ENCODE data around the gene ZNF512. TPM values are rescaled to one million over a fixed set of nuclear protein-coding genes. Genes with fewer than 3 reads are reported as not detected.
A peak's percentile ranks its signal among the peaks of the same experiment; 100 is the strongest.

The ZNF512 gene
- total RNA-seq, 4 donors from 2014 or later, result 5.8 to 15.6 (median 8.4) TPM

DNA sequence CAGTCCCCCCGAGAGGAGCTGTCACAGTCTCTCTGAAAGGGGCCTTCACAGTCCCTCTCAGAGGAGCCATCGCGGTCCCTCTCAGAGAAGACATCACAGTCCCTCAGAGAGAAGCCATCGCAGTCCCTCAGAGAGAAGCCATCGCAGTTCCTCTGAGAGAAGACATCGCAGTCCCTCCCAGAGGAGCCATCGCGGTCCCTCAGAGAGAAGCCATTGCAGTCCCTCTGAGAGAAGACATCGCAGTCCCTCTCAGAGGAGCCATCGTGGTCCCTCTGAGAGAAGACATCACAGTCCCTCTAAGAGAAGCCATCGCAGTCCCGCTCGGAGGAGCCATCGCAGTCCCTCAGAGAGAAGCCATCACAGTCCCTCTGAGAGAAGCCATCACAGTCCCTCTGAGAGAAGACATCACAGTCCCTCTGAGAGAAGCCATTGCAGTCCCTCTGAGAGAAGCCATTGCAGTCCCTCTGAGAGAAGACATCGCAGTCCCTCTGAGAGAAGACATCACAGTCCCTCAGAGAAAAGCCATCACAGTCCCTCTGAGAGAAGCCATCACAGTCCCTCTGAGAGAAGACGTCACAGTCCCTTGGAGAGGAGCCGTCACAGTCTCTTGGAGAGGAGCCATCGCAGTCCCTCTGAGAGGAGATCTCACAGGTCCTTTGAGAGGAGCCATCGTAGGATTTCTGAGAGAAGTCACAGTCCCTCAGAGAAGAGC, 1.3 kb upstream of the ZNF512 start:
- Histone ChIP-seq H3K4me1 (peaks cover 14 to 16% of the 10 kb centered on the region in 2 donors), H3K36me3 (no peaks in the 10 kb centered on the region), H3K27ac (peak overlapping the region in 3 of 4 donors; percentile 55 to 74 (median 71)), H3K9me3 (peaks cover 0 to 4% (median 0%) of the 10 kb centered on the region in 3 donors), H3K4me3 (no peak overlapping the region), H3K27me3 (no peaks in the 10 kb centered on the region)
- no peak for ATAC-seq
- no peak for DNase-seq
- intact Hi-C loops (cut with DNase I; ENCODE audit: low total_unique reads), result loop anchor here (5.0 kb wide), 1 partner anchor 94 kb away; the partner anchor contains the start of gene IFT172
- in situ Hi-C loops (cut with MboI; ENCODE audit: low sequenced_read_pairs in 4 of 4), result no loop called here
- no peak for TF ChIP-seq POLR2A (IDR thresholded peaks at IDR 0.05)

- in situ Hi-C loops (cut with MboI; ENCODE audit: low sequenced_read_pairs in 4 of 4) (no loop called here), intact Hi-C loops (cut with DNase I; ENCODE audit: low total_unique reads) (loop anchor here (5.0 kb wide), 1 partner anchor 95 kb away; the partner anchor contains the start of gene IFT172)
- DNase-seq, result peak in 1 of 2 donors; percentile 12
- ATAC-seq, result peak in 1 of 2 donors; percentile 8
- Histone ChIP-seq H3K36me3 (no peaks in the 10 kb centered on the region), H3K27me3 (no peaks in the 10 kb centered on the region), H3K9me3 (peaks cover 0 to 4% (median 0%) of the 10 kb centered on the region in 3 donors), H3K4me3 (peak overlapping the region; percentile 54 to 86 (median 64)), H3K27ac (peak overlapping the region; percentile 43 to 74 (median 63)), H3K4me1 (peaks cover 14 to 16% of the 10 kb centered on the region in 2 donors)
- TF ChIP-seq POLR2A (IDR thresholded peaks at IDR 0.05) (no peak), CTCF (IDR thresholded peaks at IDR 0.05 in 4 of 5, conservative IDR thresholded peaks at IDR 0.05 in 1 of 5) (no peak)
Measured at GRCh38 chr2:27582129-27582694, 630 bp upstream of the ZNF512 start.

- H3K4me3 ChIP-seq, result peak overlapping the region; percentile 54 to 86 (median 64)
- DNase-seq (no peak), ATAC-seq (peak in 1 of 2 donors; percentile 15)
- H3K36me3 ChIP-seq, result no peaks in the 10 kb centered on the region
- no peak for TF ChIP-seq POLR2A (IDR thresholded peaks at IDR 0.05)
- TF ChIP-seq CTCF (IDR thresholded peaks at IDR 0.05 in 4 of 5, conservative IDR thresholded peaks at IDR 0.05 in 1 of 5), result no peak
- H3K9me3 ChIP-seq, result peaks cover 0 to 4% (median 0%) of the 10 kb centered on the region in 3 donors
- peak overlapping the region; percentile 43 to 74 (median 63) for H3K27ac ChIP-seq
- H3K27me3 ChIP-seq, result no peaks in the 10 kb centered on the region
- H3K4me1 ChIP-seq, result peaks cover 14 to 16% of the 10 kb centered on the region in 2 donors
- intact Hi-C loops (cut with DNase I; ENCODE audit: low total_unique reads) (loop anchor here (5.0 kb wide), 1 partner anchor 96 kb away; the partner anchor contains the start of gene IFT172), in situ Hi-C loops (cut with MboI; ENCODE audit: low sequenced_read_pairs in 4 of 4) (no loop called here)
Measured at GRCh38 chr2:27583390-27583915, 611 bp downstream of the ZNF512 start.

- Histone ChIP-seq H3K4me1 (peaks cover 14 to 16% of the 10 kb centered on the region in 2 donors), H3K27me3 (no peaks in the 10 kb centered on the region), H3K36me3 (no peaks in the 10 kb centered on the region), H3K9me3 (no peaks in the 10 kb centered on the region), H3K27ac (no peak overlapping the region), H3K4me3 (no peak overlapping the region)
- ATAC-seq (no peak), DNase-seq (no peak)
- intact Hi-C loops (cut with DNase I; ENCODE audit: low total_unique reads), result loop anchor here (5.0 kb wide), 1 partner anchor 97 kb away; the partner anchor contains the start of gene IFT172
- TF ChIP-seq CTCF (IDR thresholded peaks at IDR 0.05 in 4 of 5, conservative IDR thresholded peaks at IDR 0.05 in 1 of 5), result no peak
- TF ChIP-seq POLR2A (IDR thresholded peaks at IDR 0.05), result no peak
- in situ Hi-C loops (cut with MboI; ENCODE audit: low sequenced_read_pairs in 4 of 4), result no loop called here
Measured at GRCh38 chr2:27584597-27584996, 1.8 kb downstream of the ZNF512 start.

DNA sequence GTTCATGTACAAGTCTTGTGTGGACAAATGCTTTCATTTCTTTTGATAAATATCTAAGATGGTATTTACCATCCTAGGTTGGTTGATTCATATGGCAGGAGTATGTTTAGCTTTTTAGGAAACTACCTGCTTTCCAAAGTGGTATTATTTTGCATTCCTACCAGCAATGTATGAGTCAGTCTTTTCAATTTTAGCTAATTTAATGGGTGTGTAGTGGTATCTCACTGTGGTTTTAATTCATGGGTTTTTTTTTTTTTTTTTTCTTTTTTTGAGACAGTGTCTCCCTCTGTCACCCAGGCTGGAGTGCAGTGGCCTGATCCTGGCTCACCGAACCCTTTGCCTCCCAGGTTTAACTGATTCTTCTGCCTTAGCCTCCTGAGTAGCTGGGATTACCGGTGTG, 4.2 kb downstream of the ZNF512 start:
- ATAC-seq, result no peak
- DNase-seq, result no peak
- H3K36me3 ChIP-seq, result no peaks in the 10 kb centered on the region
- no peak overlapping the region for H3K4me3 ChIP-seq
- H3K9me3 ChIP-seq, result peaks cover 0 to 3% (median 0%) of the 10 kb centered on the region in 3 donors
- peaks cover 14 to 16% of the 10 kb centered on the region in 2 donors for H3K4me1 ChIP-seq
- no peaks in the 10 kb centered on the region for H3K27me3 ChIP-seq
- TF ChIP-seq POLR2A (IDR thresholded peaks at IDR 0.05) (no peak), CTCF (IDR thresholded peaks at IDR 0.05 in 4 of 5, conservative IDR thresholded peaks at IDR 0.05 in 1 of 5) (no peak)
- in situ Hi-C loops (cut with MboI; ENCODE audit: low sequenced_read_pairs in 4 of 4), result no loop called here
- no peak overlapping the region for H3K27ac ChIP-seq
- intact Hi-C loops (cut with DNase I; ENCODE audit: low total_unique reads), result no loop called here
